Endothelial cell of umbilical vein (primary cell): ENCODE measurements around the gene RBM47. TPM values are rescaled to one million over a fixed set of nuclear protein-coding genes. Genes with fewer than 3 reads are reported as not detected.

Source experiments
- BruUV-seq: library from RNA; stranded (reverse); fragments of 400-500 nt; replicated peaks from 2 replicates; lab custom pipeline; 2021; lab: Mats Ljungman, UMichigan
- CTCF ChIA-PET: fragments of 300-600, 350-600 bp; sonication (Branson Sonifier 250); formaldehyde crosslinking; loops from one replicate; lab custom pipeline; 2021; ENCODE audit warnings: antibody characterized with exemption, inconsistent platforms; lab: Charles Lee
- POLR2A ChIA-PET: fragments of 300-600, 350-600 bp; sonication (Branson Sonifier 250); formaldehyde crosslinking; loops from one replicate; lab custom pipeline; 2021; ENCODE audit warnings: antibody characterized with exemption, inconsistent platforms; lab: Charles Lee
- DNase-seq: peaks from one replicate; pipeline ENCODE4 v3.0.0-alpha.2; 2011; ENCODE audit warnings: low read depth, low spot score
- FAIRE-seq: peaks from 2 replicates; lab custom pipeline; 2011; peaks lifted over from hg19 to GRCh38; lab: Jason Lieb, UNC
- H2AFZ ChIP-seq: 2 replicates; pipeline ENCODE4 v1.6.0; 2012; ENCODE audit warnings: low read depth, low read length, control low read depth, inconsistent platforms
- H3K27ac ChIP-seq: 2 replicates; pipeline ENCODE4 v1.5.1; 2011; ENCODE audit warnings: low read depth, mild to moderate bottlenecking, control low read depth, low read length, moderate library complexity; ENCODE audit not compliant: insufficient read depth
- H3K27me3 ChIP-seq, 2 experiments: 2 replicates each; pipeline versions ENCODE4 v1.6.0 to v1.6.1; 2011; ENCODE audit warnings: low read length in 2 of 2, mixed read lengths in 1 of 2; ENCODE audit not compliant: control insufficient read depth in 2 of 2, insufficient read depth in 2 of 2
- H3K36me3 ChIP-seq, 2 experiments: 2 replicates in 1 of 2; 3 replicates in 1 of 2; pipeline ENCODE4 v1.5.1; 2011; ENCODE audit warnings: low read length in 2 of 2, mild to moderate bottlenecking in 1 of 2, moderate library complexity in 1 of 2; ENCODE audit not compliant: control insufficient read depth in 2 of 2, insufficient read depth in 2 of 2; ENCODE audit errors: extremely low read depth in 1 of 2
- H3K4me1 ChIP-seq: 3 replicates; pipeline ENCODE4 v1.5.1; 2011; ENCODE audit warnings: mild to moderate bottlenecking, low read length; ENCODE audit not compliant: control insufficient read depth, insufficient read depth; ENCODE audit errors: extremely low read depth
- H3K4me2 ChIP-seq: 2 replicates; pipeline ENCODE4 v1.6.1; 2011; ENCODE audit warnings: low read length, control low read depth, mixed read lengths; ENCODE audit not compliant: insufficient read depth
- H3K4me3 ChIP-seq, 3 experiments: fragments of 200-600 bp in 1 of 3; sonication (generic), shearing (Covaris generic) in 1 of 3; replicated peaks in 1 of 3; 2 replicates each; pipeline ENCODE4 v1.5.1; 2011 to 2016; ENCODE audit warnings: control low read depth in 3 of 3, low read length in 3 of 3, mild to moderate bottlenecking in 2 of 3, inconsistent platforms in 1 of 3, low read depth in 1 of 3, moderate library complexity in 1 of 3; ENCODE audit not compliant: insufficient read depth in 1 of 3
- H3K79me2 ChIP-seq: 2 replicates; pipeline ENCODE4 v1.6.0; 2012; ENCODE audit warnings: low read length, inconsistent platforms; ENCODE audit not compliant: control insufficient read depth, insufficient read depth
- H3K9ac ChIP-seq: replicated peaks from 2 replicates; pipeline ENCODE3; 2011; ENCODE audit warnings: low read length, control low read depth; ENCODE audit not compliant: insufficient read depth; ENCODE audit errors: extremely low read depth
- H3K9me1 ChIP-seq: replicated peaks from 3 replicates; pipeline ENCODE4 v1.6.0; 2011; ENCODE audit warnings: mild to moderate bottlenecking, low read length; ENCODE audit not compliant: control insufficient read depth, insufficient read depth; ENCODE audit errors: extremely low read depth
- H3K9me3 ChIP-seq: replicated peaks from 2 replicates; pipeline ENCODE4 v1.5.1; 2012; ENCODE audit warnings: low read length, inconsistent platforms; ENCODE audit not compliant: control insufficient read depth, insufficient read depth
- H4K20me1 ChIP-seq: replicated peaks from 2 replicates; pipeline ENCODE3; 2011; ENCODE audit warnings: mild to moderate bottlenecking, low read length; ENCODE audit not compliant: control insufficient read depth, insufficient read depth; ENCODE audit errors: extremely low read depth
- CTCF ChIP-seq, 2 donors: IDR thresholded peaks; 1 replicate in 1 of 2; 2 replicates in 1 of 2; pipeline ENCODE4 v1.5.1; 2011; ENCODE audit warnings: low read length in 2 of 2, mild to moderate bottlenecking in 2 of 2, moderate library complexity in 2 of 2, control low read depth in 1 of 2, inconsistent platforms in 1 of 2, low read depth in 1 of 2; ENCODE audit not compliant: insufficient read depth in 1 of 2; ENCODE audit errors: extremely low read depth in 1 of 2
- EZH2 ChIP-seq: IDR thresholded peaks from 2 replicates; pipeline ENCODE4 v1.6.1; 2012; ENCODE audit warnings: borderline replicate concordance, low read depth, mild to moderate bottlenecking, moderate library complexity, low read length, inconsistent platforms; ENCODE audit not compliant: severe bottlenecking
- FOS ChIP-seq: IDR thresholded peaks from 2 replicates; pipeline ENCODE4 v1.6.1; 2011; ENCODE audit warnings: mild to moderate bottlenecking, low read length, moderate library complexity, borderline replicate concordance; ENCODE audit not compliant: insufficient read depth
- GATA2 ChIP-seq: IDR thresholded peaks from 2 replicates; pipeline ENCODE4 v1.7.0; 2011; ENCODE audit warnings: low read depth, mild to moderate bottlenecking, moderate library complexity, mixed read lengths, low read length; ENCODE audit not compliant: insufficient read length, insufficient read depth
- JUN ChIP-seq: IDR thresholded peaks from 2 replicates; pipeline ENCODE4 v1.6.1; 2011; ENCODE audit warnings: borderline replicate concordance, low read depth; ENCODE audit not compliant: insufficient read length, insufficient read depth
- MYC ChIP-seq: IDR thresholded peaks from one replicate; pipeline ENCODE4 v1.6.1; 2011; ENCODE audit warnings: mild to moderate bottlenecking, low read depth, low read length
- POLR2A ChIP-seq: IDR thresholded peaks from 2 replicates; pipeline ENCODE4 v1.6.1; 2012; ENCODE audit warnings: low read depth, mild to moderate bottlenecking, control low read depth, low read length
- POLR2AphosphoS5 ChIP-seq: IDR thresholded peaks from 2 replicates; pipeline ENCODE4 v1.6.1; 2012; ENCODE audit warnings: low read depth, mild to moderate bottlenecking, control low read depth, low read length, moderate library complexity; ENCODE audit not compliant: insufficient read depth
- dilution Hi-C: fragments of 300-500 bp; cut with MboI; formaldehyde crosslinking; loops from one replicate; pipeline ENCODE4 v1.15.0; 2019; ENCODE audit warnings: low sequenced_read_pairs; ENCODE audit not compliant: extremely low pct_ligation_motif_present
- intact Hi-C: fragments of 100-400 bp; cut with micrococcal nuclease; formaldehyde crosslinking; loops from one replicate; pipeline ENCODE4 v1.10.0; 2022
- polyA plus RNA-seq, 4 experiments: library from polyadenylated mRNA; depleted of rRNA in 3 of 4; stranded (reverse) in 3 of 4; unstranded in 1 of 4; fragments of >200 nt; gene quantifications; 2 replicates each; pipeline versions ENCODE4 v1.2.1 to v1.2.3, GENCODE V29; 2011 to 2012; ENCODE audit warnings: missing spikeins in 1 of 4
- total RNA-seq: library from RNA; stranded (reverse); gene quantifications from 2 replicates; pipeline ENCODE4 v1.2.3, GENCODE V29; 2021
- TF ChIP-seq, protein P1 (sequence below): IDR thresholded peaks from 2 replicates; pipeline ENCODE4 v1.6.1; 2011; ENCODE audit not compliant: insufficient read depth, insufficient read length

RBM47 gene
- total and polyA plus RNA-seq, 2 donors (not counting 3 experiments of a cell fraction or from before 2014, with no cell fraction given): not detected

DNA sequence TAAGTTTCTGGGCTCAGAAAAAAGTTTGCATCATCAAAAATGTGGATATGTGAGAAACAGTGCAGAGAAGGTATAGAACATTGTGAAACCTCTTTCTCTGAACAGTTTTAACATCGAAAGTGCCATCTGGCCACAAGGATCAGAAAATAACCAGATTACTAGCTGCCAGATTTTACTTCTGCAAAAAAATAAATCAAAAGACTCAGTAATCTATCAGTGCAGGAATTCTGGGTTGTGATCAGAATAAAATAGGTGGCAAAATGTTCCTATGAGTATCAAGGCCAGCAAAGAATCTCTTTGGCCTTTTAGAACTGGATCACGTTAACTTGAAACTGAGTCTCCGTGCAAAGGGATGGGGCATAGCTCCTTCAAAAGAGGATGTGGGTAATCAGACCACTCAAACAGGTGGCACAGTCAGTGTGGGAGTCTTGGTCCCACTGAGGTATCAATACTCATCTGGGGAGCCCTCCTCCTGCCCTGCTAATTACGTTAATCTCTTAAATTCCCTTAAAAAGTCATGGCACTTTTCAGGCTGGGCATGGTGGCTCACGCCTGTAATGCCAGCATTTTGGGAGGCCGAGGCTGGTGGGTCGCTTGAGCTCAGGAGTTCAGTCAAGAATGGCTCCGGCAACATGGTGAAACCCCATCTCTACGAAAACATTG is 26.7 kb upstream of the RBM47 start:
- no TSS peak for BruUV-seq
- dilution Hi-C loops: no loop called here
- Histone ChIP-seq H2AFZ (no peak overlapping the region), H3K36me3 (no peaks in the 10 kb centered on the region), H3K27ac (no peak overlapping the region), H3K4me2 (no peak overlapping the region), H4K20me1 (no peaks in the 10 kb centered on the region), H3K9ac (no peak overlapping the region), H3K4me1 (no peaks in the 10 kb centered on the region), H3K4me3 (no peak overlapping the region), H3K79me2 (no peaks in the 10 kb centered on the region), H3K9me1 (no peaks in the 10 kb centered on the region), H3K27me3 (no peaks in the 10 kb centered on the region), H3K9me3 (no peaks in the 10 kb centered on the region)
- FAIRE-seq: no peak
- CTCF ChIA-PET: interaction anchor here (0.7 kb wide), 1 partner anchor 635 kb away, joined by 3 read pairs; no protein-coding TSS in a partner anchor
- intact Hi-C loops: no loop called here
- no peak for DNase-seq
- POLR2A ChIA-PET: no interaction called here
- no peak for TF ChIP-seq POLR2A
- no peak for TF ChIP-seq JUN
- TF ChIP-seq EZH2: no peak
- TF ChIP-seq, protein P1, sequence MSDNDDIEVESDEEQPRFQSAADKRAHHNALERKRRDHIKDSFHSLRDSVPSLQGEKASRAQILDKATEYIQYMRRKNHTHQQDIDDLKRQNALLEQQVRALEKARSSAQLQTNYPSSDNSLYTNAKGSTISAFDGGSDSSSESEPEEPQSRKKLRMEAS: no peak
- no peak for TF ChIP-seq POLR2AphosphoS5
- no peak for TF ChIP-seq FOS
- no peak for TF ChIP-seq CTCF (IDR thresholded peaks at IDR 0.05; ENCODE audit: extremely low read depth in 1 of 2, insufficient read depth in 1 of 2, low read depth in 1 of 2, low read length in 2 of 2)
- TF ChIP-seq GATA2: no peak
- TF ChIP-seq MYC: no peak
